NCI-H1417 (cell line): Measurements from ENCODE around the gene SLX9.

Experiments
- DNase-seq, 3 experiments: peaks; one replicate each; lab custom pipeline; 2025; lab: John Stamatoyannopoulos, UW

SLX9 gene

DNA sequence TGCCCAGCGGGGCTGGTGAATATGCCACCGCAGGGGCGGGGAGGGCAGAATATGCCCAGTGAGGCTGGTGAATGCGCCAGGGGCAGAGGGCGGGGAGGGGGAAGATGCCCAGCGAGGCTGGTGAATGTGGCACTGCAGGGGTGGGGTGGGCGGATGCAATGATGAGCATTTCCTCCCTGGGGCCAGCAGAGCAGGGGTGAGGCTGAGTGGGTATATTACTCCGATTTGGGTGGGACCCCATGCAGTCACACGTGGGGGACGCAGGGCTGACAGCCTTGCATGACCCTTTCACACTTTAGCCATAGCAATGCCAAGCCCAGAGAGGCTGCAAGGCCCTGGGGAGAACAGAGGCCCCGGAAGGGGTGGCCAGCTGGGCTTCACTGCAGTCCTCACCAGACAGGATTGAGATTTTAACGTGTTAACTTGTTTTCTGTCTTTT is 9.3 kb upstream of the SLX9 start:
- DNase-seq: peak in 1 of 3 experiments; percentile 23

DNA sequence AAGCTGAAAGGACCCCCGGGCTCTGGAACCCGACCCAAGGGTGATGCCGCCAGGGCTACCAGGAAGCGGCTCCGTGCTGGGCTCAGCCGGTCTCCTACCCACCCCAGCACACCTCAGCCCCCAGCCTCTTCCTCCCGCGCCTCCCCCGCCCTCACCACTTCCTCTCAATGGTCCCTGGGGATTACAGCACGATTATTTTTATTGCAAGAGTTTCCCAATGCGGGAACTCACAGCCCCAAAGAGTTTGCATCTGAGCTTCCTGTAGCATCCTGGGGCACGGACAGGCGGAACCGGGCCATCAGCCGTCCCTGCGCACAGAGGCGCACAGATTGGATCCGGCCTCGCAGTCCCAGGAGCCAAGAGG is 8.7 kb upstream of the SLX9 start:
- DNase-seq: peak in 2 of 3 experiments; percentile 23 to 46

DNA sequence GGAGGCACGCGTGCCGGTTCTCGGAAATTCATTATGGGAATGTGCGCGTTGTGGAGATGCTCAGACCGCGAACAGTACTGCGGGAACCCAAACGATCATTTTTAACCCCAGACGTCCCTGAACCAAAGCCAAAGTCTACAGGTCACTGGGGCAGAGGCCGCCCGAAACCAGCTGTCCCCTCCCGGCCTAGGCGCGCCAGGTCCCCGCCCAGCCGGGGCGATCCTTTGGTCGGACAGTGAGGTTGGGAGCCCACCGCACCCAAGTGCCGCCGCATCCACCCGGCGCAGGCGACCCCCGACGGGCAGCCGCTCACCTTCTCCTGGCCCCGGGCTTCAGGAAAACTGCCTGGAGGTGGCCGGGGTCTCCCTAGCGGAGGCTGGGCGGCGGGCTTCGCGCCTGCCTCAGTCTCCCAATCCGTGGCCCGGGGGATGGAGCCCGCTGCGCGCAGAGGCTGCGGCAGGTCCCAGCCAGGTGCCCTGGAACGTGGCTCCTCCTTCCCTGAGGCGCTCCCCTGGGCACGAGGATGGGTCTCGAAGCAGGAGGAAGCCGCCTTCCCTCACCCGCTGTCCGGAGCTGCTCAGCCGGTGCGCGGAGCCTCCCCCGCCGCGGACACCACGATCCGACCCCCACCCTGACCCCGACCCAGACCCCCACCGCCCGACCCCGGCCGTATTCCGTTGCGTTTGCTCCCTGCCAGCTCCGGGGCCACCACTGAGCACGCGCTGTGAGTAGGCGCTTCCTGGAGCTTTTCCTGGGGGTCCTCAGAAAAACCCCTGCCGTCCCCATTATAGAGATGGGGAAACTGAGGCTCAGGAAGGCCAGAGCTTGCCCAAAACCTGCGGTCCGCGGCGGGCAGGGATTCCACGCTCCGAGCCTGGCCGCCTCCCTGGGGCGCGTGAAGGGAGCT is 8.1 kb upstream of the SLX9 start:
- no peak for DNase-seq

DNA sequence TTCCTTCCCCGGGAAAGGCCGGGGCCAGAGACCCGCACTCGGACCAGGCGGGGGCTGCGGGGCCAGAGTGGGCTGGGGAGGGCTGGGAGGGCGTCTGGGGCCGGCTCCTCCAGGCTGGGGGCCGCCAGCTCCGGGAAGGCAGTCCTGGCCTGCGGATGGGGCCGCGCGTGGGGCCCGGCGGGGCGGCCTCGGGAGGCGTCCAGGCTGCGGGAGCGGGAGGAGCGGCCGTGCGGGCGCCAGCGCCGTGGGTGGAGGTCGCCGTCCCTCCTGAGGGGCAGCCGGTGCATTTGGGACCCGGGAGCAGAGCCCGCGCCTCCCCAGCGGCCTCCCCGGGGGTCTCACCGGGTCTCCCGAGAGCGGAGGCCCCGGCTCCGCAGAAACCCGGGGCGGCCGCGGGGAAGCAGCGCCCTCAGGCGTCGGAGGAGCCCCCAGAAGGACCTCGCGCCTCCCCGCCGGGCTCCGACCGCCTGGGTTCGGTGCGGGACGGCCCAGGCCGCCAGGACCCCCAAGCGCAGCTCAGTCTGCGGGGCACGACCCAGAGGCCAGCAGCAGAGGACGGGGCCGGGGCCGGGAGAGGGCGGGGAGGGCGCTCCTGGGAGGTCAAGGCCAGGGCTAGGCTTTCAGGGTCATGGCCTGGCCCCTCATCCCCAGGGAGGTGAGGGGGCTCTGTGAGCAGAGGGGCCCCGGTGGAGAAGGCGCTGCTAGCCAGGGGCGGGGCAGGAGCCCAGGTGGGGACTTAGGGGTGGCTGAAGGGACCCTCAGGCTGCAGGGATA is 7.2 kb upstream of the SLX9 start:
- no peak for DNase-seq

DNA sequence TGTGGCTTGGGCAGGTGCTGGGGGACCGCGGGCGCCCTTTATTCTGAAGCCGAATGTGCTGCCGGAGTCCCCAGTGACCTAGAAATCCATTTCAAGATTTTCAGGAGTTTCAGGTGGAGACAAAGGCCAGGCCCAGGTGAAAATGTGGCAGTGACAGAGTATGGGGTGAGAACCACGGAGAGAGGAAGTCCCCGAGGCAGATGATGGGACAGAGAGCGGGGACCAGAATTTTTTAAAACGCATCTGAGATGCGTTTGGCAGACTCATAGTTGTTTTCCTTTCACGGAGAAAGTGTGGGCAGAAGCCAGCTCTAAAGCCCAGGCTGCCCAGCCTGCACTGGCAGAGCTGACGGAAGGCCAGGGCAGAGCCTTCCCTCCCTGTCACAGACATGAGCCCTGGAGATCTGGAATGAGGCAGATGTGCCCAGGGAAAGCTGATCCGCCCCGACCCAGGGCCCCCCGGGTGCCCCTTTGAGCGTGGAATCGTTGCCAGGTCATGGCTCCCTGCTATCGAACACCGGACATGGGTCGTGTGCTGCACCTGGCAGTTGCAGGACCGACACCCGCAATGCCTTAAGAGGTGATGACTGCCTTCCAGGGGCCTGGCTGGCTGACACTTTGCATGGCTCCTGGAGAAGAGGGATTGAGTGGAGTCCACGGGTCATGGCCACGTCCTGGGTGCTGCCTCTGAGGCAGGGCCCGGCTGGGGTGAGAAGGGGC is 6.5 kb upstream of the SLX9 start:
- DNase-seq: no peak

DNA sequence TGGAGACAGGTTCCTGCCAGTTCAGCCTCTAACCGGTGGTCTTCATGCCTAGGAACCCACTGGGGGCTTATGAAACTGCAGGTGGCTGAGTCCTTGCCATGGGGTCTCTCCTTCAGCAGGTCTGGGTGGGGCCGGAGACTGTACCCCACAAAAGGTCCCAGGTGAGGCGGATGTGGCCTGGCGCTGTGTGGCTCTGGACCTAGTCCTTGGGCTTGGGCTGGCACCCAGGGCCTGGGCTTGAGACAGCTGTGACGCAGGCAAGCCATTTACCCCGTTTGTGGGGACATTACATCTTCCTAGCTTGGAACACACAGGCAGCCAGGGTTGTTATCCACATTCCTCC is 5.9 kb upstream of the SLX9 start:
- DNase-seq: no peak

DNA sequence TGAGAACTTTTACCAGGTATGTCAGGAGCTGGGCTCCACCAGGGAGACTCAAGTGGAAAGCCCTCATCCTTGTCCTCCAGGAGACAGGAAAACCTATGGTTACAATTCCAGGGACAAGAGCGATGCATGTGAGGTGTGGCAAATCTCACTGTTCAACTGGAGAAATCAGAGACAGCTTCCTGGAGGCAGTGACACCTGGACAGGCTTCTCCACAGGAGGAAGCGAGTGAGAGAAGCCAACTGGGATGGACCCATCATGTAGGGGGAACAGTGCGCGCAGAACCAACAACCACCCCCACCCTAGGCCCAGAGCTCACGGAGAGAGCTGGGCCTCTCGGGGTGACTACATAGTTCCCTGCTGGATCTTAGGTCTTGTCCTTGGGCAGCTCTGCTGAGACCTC is 5.6 kb upstream of the SLX9 start:
- DNase-seq: no peak

DNA sequence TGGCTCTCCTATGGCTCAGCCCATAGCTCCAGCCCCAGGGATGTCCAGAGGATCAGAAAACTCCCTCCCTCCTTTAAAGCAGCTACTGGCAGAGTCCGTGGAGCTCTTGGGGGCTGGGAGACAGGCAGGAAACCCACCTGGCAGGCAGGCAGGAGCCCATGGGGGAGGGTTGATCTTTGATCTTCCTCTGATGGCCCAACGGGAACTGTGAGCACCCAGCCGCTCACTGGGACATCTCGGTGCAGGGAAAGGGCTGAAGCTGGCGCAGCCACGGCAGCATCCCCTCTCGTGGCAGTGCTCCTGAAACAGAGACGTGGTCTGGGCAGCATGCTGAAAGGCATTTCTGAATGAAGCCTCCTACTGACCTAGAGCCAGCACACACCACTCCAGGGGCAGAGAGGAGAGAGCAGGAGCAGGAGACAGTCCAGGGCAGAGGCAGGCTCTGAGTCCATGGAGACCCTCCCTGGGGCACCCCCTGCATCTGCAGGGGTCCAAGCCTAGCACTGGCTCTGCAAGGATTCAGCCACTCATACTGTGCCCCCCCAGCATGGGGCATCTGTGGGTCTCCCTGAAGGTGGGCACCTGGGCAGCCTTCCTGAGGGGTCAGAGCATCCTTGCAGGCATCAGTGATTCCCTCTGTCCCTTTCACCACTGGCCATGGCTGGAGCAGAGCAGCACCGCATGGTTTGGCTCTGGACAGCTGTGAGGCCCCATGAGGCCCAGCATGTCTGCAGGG is 4.9 kb upstream of the SLX9 start:
- DNase-seq: no peak

DNA sequence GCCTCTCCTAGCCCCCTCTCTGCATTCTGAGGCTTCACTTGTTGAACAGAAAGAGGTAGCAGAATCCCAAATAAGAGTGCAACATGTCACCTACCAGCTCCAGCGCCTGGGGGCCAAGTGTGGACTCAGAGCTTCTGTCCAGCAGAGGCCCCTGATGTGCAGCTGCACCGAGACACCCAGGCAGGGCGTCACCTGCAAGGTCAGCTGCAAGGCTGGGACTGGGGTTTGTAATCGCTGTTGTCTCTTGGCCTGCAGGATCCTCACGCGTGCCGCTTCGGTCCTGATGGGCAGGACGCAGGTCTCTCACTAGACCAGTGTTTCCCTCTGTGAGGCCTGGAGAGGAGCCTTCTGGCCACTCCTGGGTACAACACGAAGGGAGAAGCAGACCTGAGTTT is 4.3 kb upstream of the SLX9 start:
- DNase-seq: no peak

DNA sequence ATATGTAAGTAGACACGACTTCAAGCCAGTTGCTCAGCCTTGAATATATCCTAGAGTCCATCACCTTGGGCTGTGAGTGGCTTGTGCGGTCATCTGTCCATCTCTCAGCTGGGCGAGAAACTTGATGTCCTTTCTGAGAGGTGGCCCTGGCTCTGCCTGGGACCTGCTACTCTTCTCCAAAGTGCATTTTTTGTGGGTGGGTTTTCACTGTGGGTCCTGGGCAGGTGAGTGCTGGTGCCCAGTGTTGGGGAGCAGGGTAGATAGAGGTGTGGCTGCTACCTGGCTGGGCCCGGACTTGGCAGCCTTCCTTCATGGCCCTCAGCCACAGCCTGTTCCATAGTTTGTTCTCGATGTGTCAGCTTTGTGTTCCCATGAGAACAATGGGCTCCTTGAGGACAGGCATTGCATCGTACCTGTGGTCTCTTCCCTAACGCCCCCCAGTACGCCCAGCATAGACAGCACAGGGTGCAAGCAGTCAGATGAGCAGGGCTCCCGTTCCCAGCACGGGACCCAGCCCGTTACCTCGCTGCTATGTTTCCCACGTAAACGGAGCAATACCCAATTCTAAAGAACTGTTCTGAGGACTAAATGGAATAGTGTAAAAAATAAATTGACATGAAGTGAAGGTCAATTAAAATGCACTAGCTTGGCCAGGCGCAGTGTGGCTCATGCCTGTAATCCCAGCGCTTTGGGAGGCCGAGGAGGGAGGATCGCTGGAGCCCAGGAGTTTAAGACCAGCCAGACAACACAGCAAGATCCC is 877 bp upstream of the SLX9 start:
- DNase-seq: no peak

DNA sequence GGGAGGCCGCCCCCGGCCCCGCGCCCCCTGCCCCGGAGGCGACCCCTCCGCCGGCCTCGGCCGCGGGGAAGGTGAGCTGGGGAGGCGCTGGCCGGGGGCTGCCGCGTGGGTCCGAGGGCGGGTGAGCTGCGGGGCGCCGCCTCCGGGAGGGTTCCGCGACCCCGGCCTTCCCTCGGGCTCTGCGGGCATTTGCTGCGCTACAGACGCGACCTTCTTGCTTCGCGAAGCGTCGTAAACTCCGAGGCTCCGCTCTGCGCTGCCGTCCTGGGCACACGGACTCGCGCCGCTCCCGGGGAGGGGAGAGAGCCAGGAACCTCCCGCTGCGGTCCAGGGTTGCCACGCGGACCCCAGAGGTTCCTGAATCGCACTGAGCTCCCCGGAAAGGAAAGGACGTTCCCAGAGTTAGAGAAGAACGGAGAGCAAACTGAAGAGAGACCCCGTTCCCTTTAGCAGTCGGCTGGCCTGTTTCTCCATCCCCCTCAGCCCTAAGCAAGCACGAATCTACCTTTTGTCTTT is 345 bp downstream of the SLX9 start:
- DNase-seq: peak in 1 of 3 experiments; percentile 72

DNA sequence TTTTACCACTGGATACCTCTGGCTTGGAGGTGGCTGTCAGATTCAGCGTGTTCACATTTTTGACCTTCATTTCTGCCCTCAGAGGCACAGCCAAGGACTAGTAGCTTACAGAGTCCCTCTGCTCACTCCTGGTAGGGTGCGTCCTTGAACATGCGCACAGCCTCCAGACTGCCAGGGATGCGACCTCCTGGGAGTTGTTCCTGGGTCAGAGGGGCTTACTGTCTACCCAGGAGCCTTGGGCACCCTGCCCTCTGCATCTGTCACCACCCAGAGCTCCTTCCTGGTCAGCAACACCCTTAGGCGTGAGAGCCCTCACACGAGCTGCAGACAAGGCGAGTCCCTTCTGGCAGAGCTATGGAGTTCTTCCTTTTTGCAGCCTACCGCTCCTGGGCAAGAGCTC is 1.7 kb downstream of the SLX9 start:
- no peak for DNase-seq

DNA sequence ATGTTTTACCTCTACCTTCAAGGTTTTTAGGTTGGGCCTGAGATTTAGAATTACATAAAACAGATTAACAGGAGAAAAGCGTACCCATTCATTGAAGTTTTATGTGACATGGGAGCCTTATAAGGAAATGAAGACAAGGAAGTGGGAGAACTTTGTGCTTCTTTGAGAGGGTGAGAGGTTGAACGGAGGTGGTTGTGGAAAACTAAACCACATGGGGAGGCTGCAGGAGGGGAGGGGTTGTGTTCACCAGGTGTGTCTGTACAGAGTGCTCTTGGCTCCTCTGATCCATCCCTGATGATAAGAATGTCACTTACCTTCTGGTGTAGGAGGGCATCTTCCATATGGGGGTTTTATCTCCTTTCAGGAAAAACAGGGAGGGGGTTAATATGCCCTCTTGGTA is 2.7 kb downstream of the SLX9 start:
- no peak for DNase-seq

DNA sequence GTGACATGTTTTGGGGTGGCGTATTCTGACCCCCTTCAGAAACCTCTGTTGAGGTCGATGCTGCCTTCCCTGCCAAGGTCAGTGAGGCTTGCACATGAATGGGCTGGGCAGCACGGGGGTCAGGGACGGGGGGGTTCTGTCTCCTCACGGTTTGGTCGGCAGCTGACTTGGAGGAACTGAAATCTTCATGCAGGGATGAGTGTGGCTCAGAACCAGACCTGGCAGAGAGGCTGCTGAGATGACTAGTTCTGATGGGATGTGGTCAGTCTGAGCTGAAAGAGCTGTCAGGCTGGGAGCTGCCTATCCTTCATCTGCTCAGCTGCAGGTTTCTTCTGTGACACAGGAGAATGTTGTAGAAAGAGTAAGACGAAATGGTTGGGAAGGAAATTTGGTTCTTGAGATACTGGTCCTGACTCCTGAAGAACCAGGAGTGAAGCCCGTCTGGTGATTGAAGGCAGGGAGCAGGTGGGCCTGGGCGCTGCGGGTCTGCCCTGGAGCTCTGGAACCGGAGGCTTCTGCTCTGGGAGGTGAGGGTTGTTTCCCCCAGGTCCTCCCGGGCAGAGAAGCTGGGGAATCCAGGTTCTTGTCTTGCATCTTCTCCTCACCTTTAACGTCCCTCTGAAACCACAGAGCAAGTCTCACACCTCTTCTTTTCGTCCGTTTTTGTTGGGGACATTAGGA is 3.3 kb downstream of the SLX9 start:
- no peak for DNase-seq

DNA sequence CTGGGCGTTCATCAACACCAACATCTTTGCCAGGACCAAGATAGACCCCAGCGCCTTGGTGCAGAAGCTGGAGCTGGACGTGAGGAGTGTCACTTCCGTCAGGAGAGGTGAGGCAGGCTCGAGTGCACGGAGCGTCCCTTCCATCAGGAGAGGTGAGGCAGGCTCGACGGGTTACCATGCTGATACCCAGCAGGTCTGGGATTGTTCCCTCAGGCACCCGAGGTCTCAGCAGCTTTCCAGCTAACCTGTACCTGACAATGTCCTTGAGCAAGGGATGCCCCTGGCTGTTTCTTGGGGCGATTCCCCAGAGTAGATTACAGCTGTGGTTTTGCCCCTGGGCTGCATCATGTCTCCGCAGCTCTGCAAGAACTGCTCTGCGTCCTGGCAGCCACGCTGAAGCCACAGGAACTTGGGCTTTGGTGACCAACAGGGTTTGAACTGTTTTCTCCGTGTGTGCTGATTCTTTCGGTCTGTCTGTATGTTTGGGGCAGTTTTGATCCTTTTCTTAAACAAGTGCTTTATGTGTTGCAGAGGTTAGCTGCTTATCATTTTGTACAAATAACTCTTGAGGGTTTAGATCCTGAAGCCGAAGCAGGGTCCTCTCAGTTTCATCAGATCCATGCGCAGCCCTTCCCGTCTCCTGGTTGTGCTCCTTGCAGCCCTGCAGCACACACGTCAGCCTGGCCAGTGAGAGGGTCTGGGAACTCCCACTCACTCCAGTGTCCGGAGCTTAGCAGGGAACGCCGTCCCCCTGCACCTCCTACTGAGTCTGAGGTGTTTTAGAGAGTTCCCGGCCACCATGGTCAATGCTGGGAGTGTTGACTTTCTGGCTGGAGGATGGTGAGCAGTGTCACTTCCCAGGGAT is 4.1 kb downstream of the SLX9 start:
- no peak for DNase-seq

DNA sequence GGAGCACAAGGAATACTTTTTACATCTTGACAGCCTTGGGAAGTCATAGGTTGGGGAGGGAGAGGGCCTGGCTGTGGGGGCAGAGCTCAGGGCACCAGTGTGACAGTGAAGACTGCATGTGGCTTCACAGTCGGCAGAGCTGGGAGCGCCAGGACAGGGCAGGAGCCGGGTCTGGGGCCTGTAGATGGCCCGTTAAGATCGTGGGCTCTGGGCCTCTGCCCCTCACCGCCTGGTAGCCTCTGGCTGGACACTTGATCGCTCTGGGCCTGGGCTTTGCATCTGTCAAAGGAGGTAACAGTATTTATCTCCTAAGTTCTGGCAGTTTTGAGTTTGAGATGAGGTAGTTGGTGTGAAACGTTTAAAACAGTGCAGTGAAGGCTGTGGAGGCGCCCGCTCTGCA is 4.8 kb downstream of the SLX9 start:
- no peak for DNase-seq

DNA sequence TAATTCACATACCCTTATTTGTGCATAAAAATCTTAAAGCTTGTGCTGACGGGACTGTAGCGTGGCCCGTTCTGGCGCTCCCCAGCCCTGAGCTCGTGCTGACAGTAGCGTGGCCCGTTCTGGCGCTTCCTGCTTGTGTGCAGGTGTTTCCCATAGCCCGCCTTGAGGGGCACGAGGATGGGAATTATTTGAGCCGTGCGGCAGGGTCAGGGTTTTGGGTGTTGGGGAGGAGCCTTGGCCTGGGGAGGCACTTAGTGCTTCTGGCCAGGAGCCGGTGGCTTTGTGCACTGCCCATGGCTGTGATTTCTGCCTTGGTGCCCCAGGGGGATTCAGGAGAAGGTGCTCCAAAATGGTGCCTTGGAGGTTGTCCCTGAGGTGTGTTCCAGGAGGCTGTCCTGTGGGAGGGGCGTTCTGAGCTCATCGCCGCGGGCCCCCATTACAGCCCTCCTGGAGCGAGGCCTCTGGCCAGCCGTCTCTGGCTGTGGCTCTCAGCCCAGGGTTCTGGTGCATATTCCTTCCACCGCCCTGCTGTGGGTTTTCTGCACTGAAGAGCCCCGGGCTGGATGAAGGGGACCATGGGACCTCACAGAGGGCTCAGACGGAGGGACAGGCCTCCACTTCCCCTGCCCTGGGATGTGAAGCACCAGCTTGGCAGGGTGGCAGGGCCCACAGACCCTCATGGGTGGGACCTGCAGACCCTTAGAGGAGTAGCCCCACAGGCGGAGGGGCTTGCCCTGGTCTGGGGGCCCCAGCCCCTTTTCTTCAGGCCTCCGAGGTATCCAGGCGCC is 6.6 kb downstream of the SLX9 start:
- no peak for DNase-seq

DNA sequence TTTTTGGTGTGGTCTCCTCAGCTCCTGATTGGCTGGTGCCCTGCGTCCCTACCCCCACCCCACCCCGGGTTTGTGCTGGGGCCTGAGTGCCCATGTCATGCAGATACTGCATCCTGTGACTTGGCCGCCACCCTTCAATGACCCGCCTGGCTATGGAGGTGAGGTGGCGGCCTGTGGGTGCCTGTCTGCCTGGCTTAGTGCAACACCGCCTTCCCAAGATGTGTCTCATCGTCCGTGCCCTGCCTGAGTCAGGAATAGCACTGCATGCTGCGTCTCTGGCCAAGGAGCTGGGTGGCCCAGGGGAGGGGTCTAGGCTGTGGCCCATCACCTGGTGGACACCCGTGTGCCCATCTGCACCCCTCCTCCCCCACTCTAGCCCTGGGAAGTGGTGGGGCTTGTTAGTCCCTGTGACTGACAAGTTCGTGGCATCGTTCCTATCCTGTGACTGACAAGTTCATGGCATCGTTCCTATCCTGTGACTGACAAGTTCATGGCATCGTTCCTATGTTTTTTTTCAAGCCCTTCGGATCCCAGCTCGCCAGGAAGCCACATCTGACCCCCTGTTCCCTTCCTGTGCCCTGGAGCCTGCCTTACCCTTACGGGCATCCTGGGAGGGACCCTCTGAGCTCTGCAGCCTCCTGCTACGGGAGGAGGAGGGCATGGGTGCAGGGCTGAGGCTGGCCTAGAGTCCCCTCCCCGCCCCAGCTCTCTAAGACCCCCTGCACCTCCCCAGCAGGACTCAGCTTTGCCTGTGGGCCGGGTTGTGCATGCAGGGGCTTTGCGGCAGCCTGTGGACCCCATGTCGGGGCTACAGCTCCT is 7.5 kb downstream of the SLX9 start:
- DNase-seq: no peak
